Measurements from ENCODE around the gene ACOT11.
"Not testable (repeated sequence)": the region's sequence is repeated elsewhere in the genome, so short reads cannot be mapped to it uniquely, and the experiment has no call there.

ACOT11 gene

DNA sequence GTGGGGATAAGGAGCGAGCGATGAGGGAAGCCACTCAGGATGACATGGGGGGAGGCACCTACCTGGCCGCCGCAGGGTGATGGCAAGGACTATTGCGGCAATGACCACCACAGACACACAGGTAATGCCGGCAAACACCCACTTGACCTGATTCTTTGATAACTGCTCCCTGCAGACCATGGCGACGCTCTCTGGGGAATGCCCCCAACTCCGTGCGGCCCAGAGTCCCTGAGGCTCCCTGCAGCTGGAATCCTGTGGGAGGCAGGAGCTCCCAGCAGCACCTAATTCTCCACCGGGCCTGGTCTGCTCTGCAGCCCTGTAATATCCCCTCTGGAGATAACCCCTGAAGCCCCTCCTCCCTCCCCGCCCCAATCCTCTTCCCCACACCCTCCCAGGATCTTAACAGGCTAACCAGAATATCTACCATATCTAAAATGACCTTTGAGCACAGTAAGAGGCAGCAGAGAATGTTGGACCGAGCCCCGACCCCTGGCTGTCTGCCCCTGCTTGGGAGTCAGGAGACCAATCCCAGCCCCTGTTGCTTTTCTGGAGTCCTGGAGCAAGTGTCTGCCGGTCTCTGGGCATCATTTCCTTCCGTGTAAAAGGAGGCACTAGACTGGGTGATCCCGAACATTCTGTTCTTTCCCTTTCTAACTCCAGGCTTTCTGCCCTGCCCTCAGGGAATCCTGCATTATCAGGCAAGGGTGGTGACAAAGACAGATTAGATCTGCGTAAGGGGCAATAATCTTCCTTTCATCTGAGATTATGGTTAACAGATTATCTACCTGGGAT is 75.4 kb downstream of the ACOT11 start, which contains the start of gene FAM151A:
FAM151A (minus strand) TSS at position 310 of the 792 bp plus-strand sequence; CDS start at position 180, 130 bp downstream.
- Histone ChIP-seq H3K36me3 (no peaks in the 10 kb centered on the region), H3K4me3 (ENCODE audit: low read depth, low read length) (no peak within 1 kb of the TSS), H3K9me3 (ENCODE audit: severe bottlenecking) (no peaks in the 10 kb centered on the region), H3K27ac (no peak within 1 kb of the TSS), H3K27me3 (ENCODE audit: insufficient read depth, low read depth, severe bottlenecking) (no peaks in the 10 kb centered on the region)
- DNase-seq: peak; percentile 25
- TF ChIP-seq, protein P1, sequence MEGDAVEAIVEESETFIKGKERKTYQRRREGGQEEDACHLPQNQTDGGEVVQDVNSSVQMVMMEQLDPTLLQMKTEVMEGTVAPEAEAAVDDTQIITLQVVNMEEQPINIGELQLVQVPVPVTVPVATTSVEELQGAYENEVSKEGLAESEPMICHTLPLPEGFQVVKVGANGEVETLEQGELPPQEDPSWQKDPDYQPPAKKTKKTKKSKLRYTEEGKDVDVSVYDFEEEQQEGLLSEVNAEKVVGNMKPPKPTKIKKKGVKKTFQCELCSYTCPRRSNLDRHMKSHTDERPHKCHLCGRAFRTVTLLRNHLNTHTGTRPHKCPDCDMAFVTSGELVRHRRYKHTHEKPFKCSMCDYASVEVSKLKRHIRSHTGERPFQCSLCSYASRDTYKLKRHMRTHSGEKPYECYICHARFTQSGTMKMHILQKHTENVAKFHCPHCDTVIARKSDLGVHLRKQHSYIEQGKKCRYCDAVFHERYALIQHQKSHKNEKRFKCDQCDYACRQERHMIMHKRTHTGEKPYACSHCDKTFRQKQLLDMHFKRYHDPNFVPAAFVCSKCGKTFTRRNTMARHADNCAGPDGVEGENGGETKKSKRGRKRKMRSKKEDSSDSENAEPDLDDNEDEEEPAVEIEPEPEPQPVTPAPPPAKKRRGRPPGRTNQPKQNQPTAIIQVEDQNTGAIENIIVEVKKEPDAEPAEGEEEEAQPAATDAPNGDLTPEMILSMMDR (IDR thresholded peaks at IDR 0.05; ENCODE audit: low read depth, low read length): no peak

GRCh38 chr1:54624466-54625464 is 76.7 kb downstream of the ACOT11 start:
- no peaks in the 10 kb centered on the region for H3K9me3 ChIP-seq (ENCODE audit: severe bottlenecking)
- H3K27me3 ChIP-seq (ENCODE audit: insufficient read depth, low read depth, severe bottlenecking): no peaks in the 10 kb centered on the region
- H3K36me3 ChIP-seq: no peaks in the 10 kb centered on the region
- H3K4me3 ChIP-seq (ENCODE audit: low read depth, low read length): no peak overlapping the region
- no peak overlapping the region for H3K27ac ChIP-seq
- TF ChIP-seq, protein P1 (IDR thresholded peaks at IDR 0.05; ENCODE audit: low read depth, low read length): no peak
- no peak for DNase-seq

GRCh38 chr1:54627196-54627595 is 79.2 kb downstream of the ACOT11 start:
- no peak overlapping the region for H3K4me3 ChIP-seq (ENCODE audit: low read depth, low read length)
- no peaks in the 10 kb centered on the region for H3K36me3 ChIP-seq
- TF ChIP-seq, protein P1 (IDR thresholded peaks at IDR 0.05; ENCODE audit: low read depth, low read length): no peak

DNA sequence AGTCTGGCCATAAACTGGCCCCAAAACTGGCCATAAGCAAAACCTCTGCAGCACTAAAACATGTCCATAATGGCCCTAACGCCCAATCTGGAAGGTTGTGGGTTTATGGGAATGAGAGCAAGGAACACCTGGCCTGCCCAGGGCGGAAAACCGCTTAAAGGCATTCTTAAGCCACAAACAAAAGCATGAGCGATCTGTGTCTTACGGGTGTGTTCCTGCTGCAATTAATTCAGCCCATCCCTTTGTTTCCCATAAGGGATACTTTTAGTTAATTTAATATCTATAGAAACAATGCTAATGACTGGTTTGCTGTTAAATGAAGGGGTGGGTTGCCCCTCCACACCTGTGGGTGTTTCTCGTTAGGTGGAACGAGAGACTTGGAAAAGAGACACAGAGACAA is 87.8 kb downstream of the ACOT11 start:
- not testable (repeated sequence) for H3K27me3 ChIP-seq (ENCODE audit: insufficient read depth, low read depth, severe bottlenecking); H3K36me3 ChIP-seq; H3K4me3 ChIP-seq (ENCODE audit: low read depth, low read length); H3K9me3 ChIP-seq (ENCODE audit: severe bottlenecking); DNase-seq
- H3K27ac ChIP-seq: peak overlapping the region; percentile 46

More at GRCh38 chr1:54627196-54627595, 79.2 kb downstream of the ACOT11 start:
- no peaks in the 10 kb centered on the region for H3K9me3 ChIP-seq (ENCODE audit: severe bottlenecking)
- H3K27me3 ChIP-seq (ENCODE audit: insufficient read depth, low read depth, severe bottlenecking): no peaks in the 10 kb centered on the region
- no peak overlapping the region for H3K27ac ChIP-seq
- DNase-seq: no peak

GRCh38 chr1:54636461-54637446 is 88.7 kb downstream of the ACOT11 start:
- not testable (repeated sequence) for H3K36me3 ChIP-seq; H3K4me3 ChIP-seq (ENCODE audit: low read depth, low read length); H3K9me3 ChIP-seq (ENCODE audit: severe bottlenecking); H3K27me3 ChIP-seq (ENCODE audit: insufficient read depth, low read depth, severe bottlenecking)
- DNase-seq: peak; percentile 57
- H3K27ac ChIP-seq: peak overlapping the region; percentile 46

DNA sequence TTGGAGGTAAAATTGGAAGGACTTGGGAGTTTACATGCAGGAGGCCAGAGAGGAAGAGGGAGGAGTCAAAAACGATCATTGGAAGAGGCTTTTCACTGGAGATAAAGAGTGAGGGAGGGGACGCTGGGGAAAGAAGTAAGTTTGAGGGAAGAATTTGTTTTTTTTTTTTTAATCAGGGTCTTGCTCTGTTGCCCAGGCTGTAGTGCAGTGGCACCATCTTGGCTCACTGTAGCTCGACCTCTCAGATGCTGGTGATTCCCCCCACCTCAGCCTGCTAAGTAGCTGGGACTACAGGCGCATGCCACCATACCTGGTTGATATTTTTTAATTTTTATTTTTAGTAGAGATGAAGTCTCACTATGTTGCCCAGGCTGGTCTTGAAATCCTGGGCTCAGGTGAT is 92.3 kb downstream of the ACOT11 start:
- TF ChIP-seq, protein P1 (IDR thresholded peaks at IDR 0.05; ENCODE audit: low read depth, low read length): no peak
- no peak for DNase-seq

More for the DNA sequence above, 92.3 kb downstream of the ACOT11 start:
- Histone ChIP-seq H3K27ac (no peak overlapping the region), H3K36me3 (no peaks in the 10 kb centered on the region), H3K27me3 (ENCODE audit: insufficient read depth, low read depth, severe bottlenecking) (no peaks in the 10 kb centered on the region), H3K9me3 (ENCODE audit: severe bottlenecking) (peaks cover 9% of the 10 kb centered on the region), H3K4me3 (ENCODE audit: low read depth, low read length) (no peak overlapping the region)
